Naive thymus-derived CD4-positive, alpha-beta T cell (primary cell): ENCODE results near the gene SLC31A1. TPM values are rescaled to one million over a fixed set of nuclear protein-coding genes. Genes with fewer than 3 reads are reported as not detected.

Experiments used
- ATAC-seq: fragments of 150-1000 bp; cut with Tn5 transposase; 2 replicates; pipeline ENCODE4 v1.10.0; 2021; ENCODE audit warnings: mild to moderate bottlenecking, moderate library complexity
- CTCF ChIA-PET: fragments of 350-600 bp; sonication (Branson Sonifier 250); formaldehyde crosslinking; loops from one replicate; lab custom pipeline; 2021; ENCODE audit warnings: antibody characterized with exemption; lab: Charles Lee
- POLR2A ChIA-PET: fragments of 350-600 bp; sonication (Branson Sonifier 250); formaldehyde crosslinking; loops from one replicate; lab custom pipeline; 2021; ENCODE audit warnings: antibody characterized with exemption, inconsistent platforms; lab: Charles Lee
- DNase-seq, 9 donors: peaks; one replicate each; pipeline versions ENCODE4 v3.0.0 to v3.0.0-alpha.2; 2020 to 2022; ENCODE audit warnings: mixed read lengths in 1 of 9
- H3K27ac ChIP-seq: one replicate; pipeline ENCODE4 v1.7.0; 2013; ENCODE audit warnings: mild to moderate bottlenecking, low read depth, low read length, moderate library complexity
- H3K27me3 ChIP-seq, 2 donors: one replicate each; pipeline ENCODE4 v1.7.0; 2013; ENCODE audit warnings: low read length in 2 of 2, mild to moderate bottlenecking in 2 of 2, moderate library complexity in 2 of 2; ENCODE audit not compliant: control insufficient read depth in 2 of 2, insufficient read depth in 2 of 2
- H3K36me3 ChIP-seq, 3 experiments: 1 replicate in 2 of 3; 2 replicates in 1 of 3; pipeline ENCODE4 v1.7.0; 2013; ENCODE audit warnings: low read length in 3 of 3, mild to moderate bottlenecking in 3 of 3, moderate library complexity in 1 of 3; ENCODE audit not compliant: insufficient read depth in 3 of 3, control insufficient read depth in 2 of 3
- H3K4me1 ChIP-seq, 2 donors: one replicate each; pipeline ENCODE4 v1.7.0; 2013; ENCODE audit warnings: low read length in 2 of 2, mild to moderate bottlenecking in 2 of 2, moderate library complexity in 1 of 2; ENCODE audit not compliant: control insufficient read depth in 2 of 2, insufficient read depth in 2 of 2
- H3K4me3 ChIP-seq: 2 replicates; pipeline ENCODE4 v1.7.0; 2013; ENCODE audit warnings: mild to moderate bottlenecking, low read length
- H3K9me3 ChIP-seq, 3 experiments: 1 replicate in 2 of 3; 2 replicates in 1 of 3; pipeline ENCODE4 v1.7.0; 2013; ENCODE audit warnings: low read length in 3 of 3; ENCODE audit not compliant: control insufficient read depth in 2 of 3
- H3K27ac Mint-ChIP-seq, 9 donors: one replicate each; pipeline ENCODE4 v1.8.0; 2020 to 2022; ENCODE audit warnings: mixed read lengths in 9 of 9, mild to moderate bottlenecking in 8 of 9, moderate library complexity in 5 of 9, inconsistent platforms in 2 of 9
- H3K27me3 Mint-ChIP-seq, 5 donors: one replicate each; pipeline ENCODE4 v1.8.0; 2021 to 2022; ENCODE audit warnings: mixed read lengths in 5 of 5, mild to moderate bottlenecking in 1 of 5
- H3K36me3 Mint-ChIP-seq, 5 donors: one replicate each; pipeline ENCODE4 v1.8.0; 2020 to 2022; ENCODE audit warnings: mixed read lengths in 5 of 5, mild to moderate bottlenecking in 3 of 5, inconsistent platforms in 1 of 5
- H3K4me1 Mint-ChIP-seq, 7 donors: one replicate each; pipeline ENCODE4 v1.8.0; 2020 to 2022; ENCODE audit warnings: mixed read lengths in 7 of 7, mild to moderate bottlenecking in 3 of 7, inconsistent platforms in 1 of 7
- H3K4me3 Mint-ChIP-seq, 10 donors: one replicate each; pipeline ENCODE4 v1.8.0; 2020 to 2022; ENCODE audit warnings: mild to moderate bottlenecking in 10 of 10, mixed read lengths in 10 of 10, moderate library complexity in 6 of 10, inconsistent platforms in 2 of 10
- H3K9me3 Mint-ChIP-seq, 11 donors: one replicate each; pipeline ENCODE4 v1.8.0; 2020 to 2022; ENCODE audit warnings: mixed read lengths in 11 of 11, mild to moderate bottlenecking in 4 of 11, inconsistent platforms in 1 of 11, moderate library complexity in 1 of 11
- intact Hi-C, 2 donors: fragments of 100-400 bp; cut with micrococcal nuclease; formaldehyde crosslinking; loops; one replicate each; pipeline ENCODE4 v1.15.1; 2023
- polyA plus RNA-seq, 2 donors: library from polyadenylated mRNA; unstranded; fragments of 300-500 nt; fragmentation: Illumina TruSeq; gene quantifications; one replicate each; pipeline ENCODE4 v1.2.3, GENCODE V29; 2021
- total RNA-seq, 6 experiments: library from RNA in 5 of 6; stranded (reverse) in 5 of 6; gene quantifications; 1 replicate in 5 of 6; 2 replicates in 1 of 6; pipeline ENCODE4 v1.2.3 and lab custom pipeline; 2021 to 2026

The SLC31A1 gene
- total and polyA plus RNA-seq, 7 experiments from 2014 or later = 3.0 to 10.4 (median 4.6) TPM

- POLR2A ChIA-PET = no interaction called here
- CTCF ChIA-PET = interaction anchor here (0.6 to 0.9 kb wide), 3 partner anchors 11 to 1876 kb away, joined by 3 to 4 read pairs (median 3); no protein-coding TSS in a partner anchor
- H3K36me3 Mint-ChIP-seq = no peaks in the 10 kb centered on the region
- H3K27me3 ChIP-seq = no peaks in the 10 kb centered on the region
- no peaks in the 10 kb centered on the region for H3K27me3 Mint-ChIP-seq
- no peaks in the 10 kb centered on the region for H3K4me1 ChIP-seq
- H3K9me3 ChIP-seq = no peaks in the 10 kb centered on the region
- no peaks in the 10 kb centered on the region for H3K36me3 ChIP-seq
- no peak for ATAC-seq
- no peak overlapping the region for H3K27ac Mint-ChIP-seq
- no peak overlapping the region for H3K27ac ChIP-seq
- intact Hi-C loops = no loop called here
- no peaks in the 10 kb centered on the region for H3K4me1 Mint-ChIP-seq
- H3K4me3 ChIP-seq = no peak overlapping the region
- H3K9me3 Mint-ChIP-seq = no peaks in the 10 kb centered on the region
- no peak for DNase-seq
- H3K4me3 Mint-ChIP-seq = no peak overlapping the region
Measured at GRCh38 chr9:113311961-113312360, 90.6 kb downstream of the SLC31A1 start.

GRCh38 chr9:113313261-113313660, 91.9 kb downstream of the SLC31A1 start:
- Histone ChIP-seq H3K27ac (no peak overlapping the region), H3K4me1 (no peaks in the 10 kb centered on the region), H3K9me3 (no peaks in the 10 kb centered on the region), H3K36me3 (peaks cover 0 to 2% (median 0%) of the 10 kb centered on the region in 3 experiments), H3K27me3 (no peaks in the 10 kb centered on the region), H3K4me3 (no peak overlapping the region)
- Mint-ChIP-seq H3K27me3 (no peaks in the 10 kb centered on the region), H3K9me3 (no peaks in the 10 kb centered on the region), H3K27ac (no peak overlapping the region), H3K4me1 (no peaks in the 10 kb centered on the region), H3K36me3 (no peaks in the 10 kb centered on the region), H3K4me3 (no peak overlapping the region)
- CTCF ChIA-PET = interaction anchor here (1.2 kb wide), 1 partner anchor 345 kb away, joined by 3 read pairs; no protein-coding TSS in a partner anchor
- intact Hi-C loops = no loop called here
- ATAC-seq (no peak), DNase-seq (no peak)
- POLR2A ChIA-PET = no interaction called here

Other genes starting within 250 kb of the SLC31A1 start
- 1 to 10 TPM in 2 of 5 experiments, under 1 TPM in 1, not detected in 2; 0.64 to 2.1 (median 1.1) TPM for gene ZNF883, start 209.4 kb upstream of the SLC31A1 start, total RNA-seq
- 1 to 10 TPM in 1 of 2 donors, under 1 TPM in 1; 0.76 to 1.4 TPM for gene ZNF883, start 209.4 kb upstream of the SLC31A1 start, polyA plus RNA-seq
- 1 to 10 TPM in 2 of 5 experiments, under 1 TPM in 3; 0.41 to 3.1 (median 0.96) TPM for gene ZFP37, start 164.8 kb upstream of the SLC31A1 start, total RNA-seq
- 1 to 10 TPM; 1.7 to 4.9 TPM for gene ZFP37, start 164.8 kb upstream of the SLC31A1 start, polyA plus RNA-seq
- gene SLC31A2, start 70.5 kb upstream of the SLC31A1 start, total RNA-seq = 10 to 100 TPM in 1 of 5 experiments, 1 to 10 TPM in 4; 5.3 to 39.2 (median 5.4) TPM
- 1 to 10 TPM; 2.7 to 4.9 TPM for gene SLC31A2, start 70.5 kb upstream of the SLC31A1 start, polyA plus RNA-seq
- 10 to 100 TPM; 22.4 to 50.6 (median 33.4) TPM for gene FKBP15, start 267 bp upstream of the SLC31A1 start, total RNA-seq
- 10 to 100 TPM in 1 of 2 donors, 1 to 10 TPM in 1; 8.8 to 18.1 TPM for gene FKBP15, start 267 bp upstream of the SLC31A1 start, polyA plus RNA-seq
- gene CDC26, start 54.0 kb downstream of the SLC31A1 start, total RNA-seq = 10 to 100 TPM; 21.7 to 40.3 (median 34.4) TPM
- gene CDC26, start 54.0 kb downstream of the SLC31A1 start, polyA plus RNA-seq = 100 to 1,000 TPM; 180 to 185 TPM
- gene PRPF4, start 54.1 kb downstream of the SLC31A1 start, total RNA-seq = 10 to 100 TPM; 17.4 to 36.9 (median 22.0) TPM
- 10 to 100 TPM; 19.7 to 29.6 TPM for gene PRPF4, start 54.1 kb downstream of the SLC31A1 start, polyA plus RNA-seq
- not detected for gene RNF183, start 81.8 kb downstream of the SLC31A1 start, total RNA-seq
- gene RNF183, start 81.8 kb downstream of the SLC31A1 start, polyA plus RNA-seq = not detected
- gene WDR31, start 118.7 kb downstream of the SLC31A1 start, total RNA-seq = 1 to 10 TPM in 4 of 5 experiments, under 1 TPM in 1; 0.27 to 1.7 (median 1.0) TPM
- gene WDR31, start 118.7 kb downstream of the SLC31A1 start, polyA plus RNA-seq = under 1 TPM; 0.48 to 0.49 TPM
- gene BSPRY, start 128.0 kb downstream of the SLC31A1 start, total RNA-seq = 1 to 10 TPM in 2 of 5 experiments, under 1 TPM in 1, not detected in 2; 0.13 to 9.6 (median 1.2) TPM
- under 1 TPM; 0.13 to 0.48 TPM for gene BSPRY, start 128.0 kb downstream of the SLC31A1 start, polyA plus RNA-seq
- 10 to 100 TPM; 11.3 to 32.2 (median 20.5) TPM for gene HDHD3, start 155.4 kb downstream of the SLC31A1 start, total RNA-seq
- 10 to 100 TPM; 47.1 to 52.8 TPM for gene HDHD3, start 155.4 kb downstream of the SLC31A1 start, polyA plus RNA-seq
- 10 to 100 TPM; 25.1 to 45.5 (median 39.1) TPM for gene ALAD, start 179.7 kb downstream of the SLC31A1 start, total RNA-seq
- gene ALAD, start 179.7 kb downstream of the SLC31A1 start, polyA plus RNA-seq = 10 to 100 TPM; 24.2 to 31.4 TPM
- gene POLE3, start 189.1 kb downstream of the SLC31A1 start, total RNA-seq = 10 to 100 TPM; 38.6 to 65.3 (median 50.9) TPM
- gene POLE3, start 189.1 kb downstream of the SLC31A1 start, polyA plus RNA-seq = 100 to 1,000 TPM; 131 to 139 TPM
- under 1 TPM; 0.41 to 0.97 (median 0.61) TPM for gene C9orf43, start 189.2 kb downstream of the SLC31A1 start, total RNA-seq
- gene C9orf43, start 189.2 kb downstream of the SLC31A1 start, polyA plus RNA-seq = under 1 TPM; 0.52 to 0.72 TPM
- 10 to 100 TPM in 3 of 5 experiments, 1 to 10 TPM in 2; 5.8 to 43.4 (median 12.6) TPM for gene RGS3, start 242.2 kb downstream of the SLC31A1 start, total RNA-seq
- 10 to 100 TPM in 1 of 2 donors, 1 to 10 TPM in 1; 4.9 to 11.6 TPM for gene RGS3, start 242.2 kb downstream of the SLC31A1 start, polyA plus RNA-seq